GM06990 (cell line): ENCODE data around the gene KRIT1.
A peak's percentile ranks its signal among the peaks of the same experiment; 100 is the strongest.
"Not testable (repeated sequence)": the region's sequence is repeated elsewhere in the genome, so short reads cannot be mapped to it uniquely, and the experiment has no call there.

Source experiments
- DNase-seq: peaks from one replicate; pipeline ENCODE4 v3.0.0-alpha.2; 2011; ENCODE audit not compliant: insufficient read length; ENCODE audit errors: extremely low read depth
- H3K27me3 ChIP-seq: replicated peaks from 2 replicates; pipeline ENCODE4 v1.6.0; 2011; ENCODE audit warnings: low read length; ENCODE audit not compliant: control insufficient read depth, insufficient read depth
- H3K36me3 ChIP-seq: 2 replicates; pipeline ENCODE4 v1.5.1; 2011; ENCODE audit warnings: low read length; ENCODE audit not compliant: control insufficient read depth, insufficient read depth
- H3K4me3 ChIP-seq: replicated peaks from 2 replicates; pipeline ENCODE4 v1.5.1; 2011; ENCODE audit warnings: low read depth, mild to moderate bottlenecking, control low read depth, low read length
- TF ChIP-seq, protein P1 (sequence below): IDR thresholded peaks from 2 replicates; pipeline ENCODE4 v1.5.1; 2011; ENCODE audit warnings: low read length, control low read depth, mild to moderate bottlenecking, inconsistent platforms; ENCODE audit not compliant: insufficient read depth, poor library complexity, severe bottlenecking

The KRIT1 gene

DNA sequence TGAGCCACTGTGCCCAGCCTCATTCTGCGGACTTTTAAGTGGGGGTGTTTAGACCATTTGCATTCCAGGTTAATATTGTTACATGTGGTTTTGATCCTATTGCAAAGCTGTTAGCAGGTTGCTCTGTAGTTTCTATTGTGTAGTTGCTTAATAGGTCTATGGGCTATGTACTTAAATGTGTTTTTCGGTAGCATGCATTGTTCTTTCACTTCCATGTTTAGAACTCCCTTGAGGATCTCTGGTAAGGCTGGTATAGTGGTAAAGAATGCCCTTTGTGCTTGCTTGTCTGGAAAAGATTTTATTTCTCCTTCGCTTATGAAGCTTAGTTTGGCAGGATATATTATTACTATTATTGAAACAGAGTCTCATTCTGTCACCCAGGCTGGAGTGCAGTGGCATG is 53.4 kb downstream of the KRIT1 start:
- H3K4me3 ChIP-seq = no peak overlapping the region
- DNase-seq = no peak
- H3K36me3 ChIP-seq = 0 out of 2 replicates have a peak, but pooled peaks cover 1% of the 10 kb centered on the region
- TF ChIP-seq, protein P1, sequence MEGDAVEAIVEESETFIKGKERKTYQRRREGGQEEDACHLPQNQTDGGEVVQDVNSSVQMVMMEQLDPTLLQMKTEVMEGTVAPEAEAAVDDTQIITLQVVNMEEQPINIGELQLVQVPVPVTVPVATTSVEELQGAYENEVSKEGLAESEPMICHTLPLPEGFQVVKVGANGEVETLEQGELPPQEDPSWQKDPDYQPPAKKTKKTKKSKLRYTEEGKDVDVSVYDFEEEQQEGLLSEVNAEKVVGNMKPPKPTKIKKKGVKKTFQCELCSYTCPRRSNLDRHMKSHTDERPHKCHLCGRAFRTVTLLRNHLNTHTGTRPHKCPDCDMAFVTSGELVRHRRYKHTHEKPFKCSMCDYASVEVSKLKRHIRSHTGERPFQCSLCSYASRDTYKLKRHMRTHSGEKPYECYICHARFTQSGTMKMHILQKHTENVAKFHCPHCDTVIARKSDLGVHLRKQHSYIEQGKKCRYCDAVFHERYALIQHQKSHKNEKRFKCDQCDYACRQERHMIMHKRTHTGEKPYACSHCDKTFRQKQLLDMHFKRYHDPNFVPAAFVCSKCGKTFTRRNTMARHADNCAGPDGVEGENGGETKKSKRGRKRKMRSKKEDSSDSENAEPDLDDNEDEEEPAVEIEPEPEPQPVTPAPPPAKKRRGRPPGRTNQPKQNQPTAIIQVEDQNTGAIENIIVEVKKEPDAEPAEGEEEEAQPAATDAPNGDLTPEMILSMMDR = no peak
- no peaks in the 10 kb centered on the region for H3K27me3 ChIP-seq

DNA sequence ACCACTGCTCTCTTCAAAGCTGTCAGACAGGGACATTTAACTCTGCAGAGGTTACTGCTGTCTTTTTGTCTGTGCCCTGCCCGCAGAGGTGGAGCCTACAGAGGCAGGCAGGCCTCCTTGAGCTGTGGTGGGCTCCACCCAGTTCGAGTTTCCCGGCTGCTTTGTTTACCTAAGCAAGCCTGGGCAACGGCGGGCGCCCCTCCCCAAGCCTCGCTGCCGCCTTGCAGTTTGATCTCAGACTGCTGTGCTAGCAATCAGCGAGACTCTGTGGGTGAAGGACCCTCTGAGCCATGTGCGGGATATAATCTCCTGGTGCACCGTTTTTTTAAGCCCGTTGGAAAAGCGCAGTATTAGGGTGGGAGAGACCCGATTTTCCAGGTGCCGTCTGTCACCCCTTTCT is 56.5 kb downstream of the KRIT1 start:
- H3K4me3 ChIP-seq, DNase-seq, H3K36me3 ChIP-seq, H3K27me3 ChIP-seq: not testable (repeated sequence)

DNA sequence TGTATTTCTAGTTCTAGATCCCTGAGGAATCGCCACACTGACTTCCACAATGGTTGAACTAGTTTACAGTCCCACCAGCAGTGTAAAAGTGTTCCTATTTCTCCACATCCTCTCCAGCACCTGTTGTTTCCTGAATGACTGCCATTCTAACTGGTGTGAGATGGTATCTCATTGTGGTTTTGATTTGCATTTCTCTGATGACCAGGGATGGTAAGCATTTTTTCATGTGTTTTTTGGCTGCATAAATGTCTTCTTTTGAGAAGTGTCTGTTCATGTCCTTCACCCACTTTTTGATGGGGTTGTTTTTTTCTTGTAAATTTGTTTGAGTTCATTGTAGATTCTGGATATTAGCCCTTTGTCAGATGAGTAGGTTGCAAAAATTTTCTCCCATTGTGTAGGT is 61.4 kb downstream of the KRIT1 start:
- not testable (repeated sequence) for H3K36me3 ChIP-seq, DNase-seq, H3K27me3 ChIP-seq, H3K4me3 ChIP-seq

DNA sequence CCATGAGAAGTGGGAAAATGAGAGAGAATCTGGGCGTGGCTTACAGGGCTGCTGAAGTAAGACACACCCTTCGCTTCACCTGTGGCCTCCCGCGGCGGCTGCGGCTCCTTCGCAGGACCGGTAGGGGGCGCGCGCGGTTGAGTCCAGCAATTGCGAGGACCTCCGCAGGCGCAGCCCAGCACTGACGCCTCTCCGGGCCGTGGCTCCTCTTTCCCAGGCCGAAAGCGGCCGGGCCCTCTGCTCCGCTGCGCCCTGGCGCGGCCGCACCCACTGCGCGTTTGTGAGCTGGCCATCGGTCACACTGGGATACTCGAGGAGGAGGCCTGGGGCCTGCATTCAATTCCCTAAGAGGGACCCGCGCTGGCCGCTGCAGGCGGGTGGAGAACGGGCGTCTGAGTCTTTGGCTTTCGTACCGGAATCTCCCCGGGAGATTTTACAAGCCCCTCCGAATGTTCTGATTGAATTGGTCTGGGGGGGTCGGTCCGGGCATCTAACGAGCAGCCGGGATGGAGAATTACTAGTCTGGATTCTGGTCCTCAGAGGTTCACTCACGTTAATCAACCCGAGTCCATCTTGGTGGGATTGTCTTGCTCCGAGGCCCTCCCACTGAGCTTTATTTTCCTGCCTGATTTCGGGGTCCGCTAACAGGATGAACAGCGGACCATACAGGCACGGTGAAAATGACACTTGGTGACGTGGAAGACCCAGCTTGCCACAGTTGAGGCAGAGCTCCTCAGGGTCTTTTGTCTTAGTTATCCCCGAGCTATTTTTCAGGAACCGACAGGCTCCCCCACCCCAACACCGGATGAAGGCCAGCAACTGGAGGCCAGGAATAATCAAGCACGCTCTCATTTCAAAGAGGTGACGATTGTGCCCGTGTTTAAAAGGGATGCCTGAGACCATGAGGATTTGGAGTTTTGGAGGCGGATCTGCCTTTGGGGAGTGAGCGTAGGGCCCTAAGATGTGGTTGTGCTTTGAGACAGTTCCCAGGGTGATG is 66.5 kb downstream of the KRIT1 start, which contains the start of gene LRRD1:
Gene LRRD1, minus strand, starts transcription at position 215 of the 997 bp plus-strand sequence. CDS start 13,940 bp downstream, outside the sequence.
- peak; percentile 85 for DNase-seq
- no peaks in the 10 kb centered on the region for H3K36me3 ChIP-seq
- TF ChIP-seq, protein P1 = peak; percentile 95
- peak within 1 kb of the TSS; percentile 60 for H3K4me3 ChIP-seq
- no peaks in the 10 kb centered on the region for H3K27me3 ChIP-seq

DNA sequence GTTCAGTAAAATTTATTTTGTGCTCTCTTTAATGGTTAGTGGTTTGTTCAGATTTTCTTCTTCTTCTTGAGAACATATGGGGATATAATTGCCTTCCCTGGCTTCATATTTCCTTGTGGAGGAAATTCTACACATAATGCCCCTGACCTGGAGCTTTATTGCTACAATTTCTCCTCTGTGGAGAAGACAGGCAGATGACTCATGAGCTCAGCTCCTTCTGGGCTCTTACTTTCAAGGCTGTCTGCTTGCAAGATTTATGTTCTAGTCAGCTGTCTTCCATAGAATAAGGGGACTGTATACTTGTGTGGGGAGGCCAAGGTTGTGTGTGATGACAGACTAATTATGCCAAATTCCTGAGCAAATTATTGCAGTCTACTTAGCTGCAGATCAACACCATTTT is 68.4 kb downstream of the KRIT1 start:
- DNase-seq = no peak
- no peaks in the 10 kb centered on the region for H3K36me3 ChIP-seq

DNA sequence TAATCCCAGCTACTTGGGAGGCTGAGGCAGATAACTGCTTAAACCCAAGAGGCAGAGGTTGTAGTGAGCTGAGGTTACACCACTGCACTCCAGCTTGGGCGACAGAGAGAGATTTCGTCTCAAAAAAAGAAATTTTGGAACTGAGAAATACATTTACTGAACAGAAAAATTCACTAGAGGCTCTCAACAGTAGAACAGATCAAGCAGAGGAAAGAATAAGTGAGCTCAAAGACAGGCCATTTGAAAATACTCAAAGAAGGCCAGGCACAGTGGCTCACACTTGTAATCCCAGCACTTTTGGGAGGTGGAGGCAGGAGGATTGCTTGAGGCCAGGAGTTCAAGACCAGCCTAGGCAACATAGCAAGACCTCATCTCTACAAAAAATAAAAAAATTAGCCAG is 76.2 kb downstream of the KRIT1 start:
- not testable (repeated sequence) for H3K36me3 ChIP-seq, H3K27me3 ChIP-seq, DNase-seq, H3K4me3 ChIP-seq

More for the DNA sequence above, 68.4 kb downstream of the KRIT1 start:
- TF ChIP-seq, protein P1 = no peak
- Histone ChIP-seq H3K4me3 (no peak overlapping the region), H3K27me3 (no peaks in the 10 kb centered on the region)

DNA sequence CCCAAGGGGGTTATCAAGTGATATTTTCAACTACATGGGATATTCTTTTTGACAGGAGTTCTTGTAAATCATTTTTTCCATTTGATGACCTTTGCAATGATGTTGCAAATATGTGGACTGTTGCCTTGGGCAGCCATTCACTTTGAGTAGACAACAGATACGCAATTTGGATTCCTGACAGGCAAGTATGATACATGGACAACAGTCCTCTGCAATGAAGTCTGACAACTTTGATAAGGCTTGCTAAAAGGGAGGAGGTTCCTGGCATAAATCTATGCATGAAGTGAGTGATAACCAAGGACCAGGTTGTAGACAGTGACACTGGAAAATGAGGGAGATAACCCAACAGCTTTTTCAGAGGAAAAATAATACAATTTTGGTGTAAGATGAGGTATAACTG is 84.4 kb downstream of the KRIT1 start:
- H3K27me3 ChIP-seq = no peaks in the 10 kb centered on the region
- H3K4me3 ChIP-seq = no peak overlapping the region
- H3K36me3 ChIP-seq = no peaks in the 10 kb centered on the region
- TF ChIP-seq, protein P1 = no peak
- no peak for DNase-seq
